Breast epithelium (tissue), 4 donors: ENCODE measurements around the gene LSS. TPM values are rescaled to one million over a fixed set of nuclear protein-coding genes. Genes with fewer than 3 reads are reported as not detected.
"Not testable (repeated sequence)": the region's sequence is repeated elsewhere in the genome, so short reads cannot be mapped to it uniquely, and the experiment has no call there.

Experiments
- DNase-seq, 2 donors: peaks; one replicate each; pipeline ENCODE4 v3.0.0-alpha.2; 2019; ENCODE audit warnings: low spot score in 2 of 2
- H3K27ac ChIP-seq, 2 donors: fragments of 200-600 bp; sonication (generic) in 1 of 2; one replicate each; pipeline ENCODE4 v1.5.1; 2016 to 2019; ENCODE audit warnings: mild to moderate bottlenecking in 1 of 2
- H3K27me3 ChIP-seq, 2 donors: fragments of 200-600 bp; sonication (generic) in 1 of 2; one replicate each; pipeline versions ENCODE4 v1.5.1 to v1.6.0; 2017 to 2019; ENCODE audit warnings: control low read depth in 1 of 2, mild to moderate bottlenecking in 1 of 2
- H3K36me3 ChIP-seq: fragments of 200-600 bp; one replicate; pipeline ENCODE4 v1.5.1; 2019
- H3K4me1 ChIP-seq, 2 donors: fragments of 200-600 bp; sonication (generic); one replicate each; pipeline ENCODE4 v1.5.1; 2016 to 2019; ENCODE audit warnings: control low read depth in 1 of 2
- H3K4me3 ChIP-seq, 3 donors: fragments of 200-600 bp; sonication (generic); 1 replicate in 2 of 3; 2 replicates in 1 of 3; pipeline ENCODE4 v1.5.1; 2016 to 2019; ENCODE audit warnings: mild to moderate bottlenecking in 3 of 3, moderate library complexity in 2 of 3
- H3K9me3 ChIP-seq, 2 donors: fragments of 200-600 bp; sonication (generic) in 1 of 2; one replicate each; pipeline ENCODE4 v1.5.1; 2016 to 2019; ENCODE audit warnings: control low read depth in 1 of 2
- CTCF ChIP-seq, 3 donors: fragments of 450-650 bp; IDR thresholded peaks; one replicate each; pipeline ENCODE4 v1.5.1; 2016 to 2017; ENCODE audit warnings: antibody characterized with exemption in 3 of 3, mild to moderate bottlenecking in 3 of 3, moderate library complexity in 3 of 3
- POLR2A ChIP-seq: fragments of 450-650 bp; IDR thresholded peaks from one replicate; pipeline ENCODE4 v1.6.1; 2016; ENCODE audit warnings: antibody characterized with exemption, mild to moderate bottlenecking, moderate library complexity
- POLR2AphosphoS5 ChIP-seq, 3 donors: sonication (generic); formaldehyde crosslinking; IDR thresholded peaks; one replicate each; pipeline ENCODE4 v1.6.1; 2017; ENCODE audit warnings: antibody characterized with exemption in 3 of 3
- intact Hi-C: fragments of 100-400 bp; cut with DNase I; formaldehyde crosslinking; loops from one replicate; pipeline ENCODE4 v1.15.1; 2023; ENCODE audit warnings: low total_unique reads
- total RNA-seq, 3 donors: library from RNA; depleted of rRNA; stranded (reverse); fragments of >200 nt; gene quantifications; one replicate each; pipeline ENCODE4 v1.1.0, GENCODE V29; 2016

LSS gene
- total RNA-seq, 3 donors from 2014 or later = 41.4 to 144 (median 56.4) TPM

GRCh38 chr21:46171585-46171984 lies 57.0 kb downstream of the LSS start:
- H3K9me3 ChIP-seq = peaks cover 0 to 2% of the 10 kb centered on the region in 2 donors
- H3K4me3 ChIP-seq = no peak overlapping the region
- no peak overlapping the region for H3K27ac ChIP-seq
- intact Hi-C loops = no loop called here
- no peaks in the 10 kb centered on the region for H3K36me3 ChIP-seq
- no peak for DNase-seq
- H3K4me1 ChIP-seq = no peaks in the 10 kb centered on the region
- TF ChIP-seq POLR2A = no peak
- no peak for TF ChIP-seq CTCF (IDR thresholded peaks at IDR 0.05)
- TF ChIP-seq POLR2AphosphoS5 (IDR thresholded peaks at IDR 0.05) = no peak
- H3K27me3 ChIP-seq = no peaks in the 10 kb centered on the region

GRCh38 chr21:46170436-46171193 lies 58.0 kb downstream of the LSS start:
- intact Hi-C loops, H3K9me3 ChIP-seq, H3K4me3 ChIP-seq, H3K36me3 ChIP-seq, DNase-seq, H3K27me3 ChIP-seq, H3K4me1 ChIP-seq, H3K27ac ChIP-seq: not testable (repeated sequence)

- Histone ChIP-seq H3K27ac (no peak overlapping the region), H3K9me3 (no peaks in the 10 kb centered on the region), H3K27me3 (no peaks in the 10 kb centered on the region), H3K36me3 (no peaks in the 10 kb centered on the region), H3K4me1 (no peaks in the 10 kb centered on the region), H3K4me3 (no peak overlapping the region)
- intact Hi-C loops = no loop called here
- TF ChIP-seq CTCF (IDR thresholded peaks at IDR 0.05) = no peak
- TF ChIP-seq POLR2A = no peak
- TF ChIP-seq POLR2AphosphoS5 (IDR thresholded peaks at IDR 0.05) = no peak
- no peak for DNase-seq
These were observed 59.8 kb downstream of the LSS start for GRCh38 chr21:46168659-46169386.

GRCh38 chr21:46168238-46168637 lies 60.3 kb downstream of the LSS start:
- Histone ChIP-seq H3K9me3 (no peaks in the 10 kb centered on the region), H3K27ac (no peak overlapping the region), H3K27me3 (no peaks in the 10 kb centered on the region), H3K4me1 (no peaks in the 10 kb centered on the region), H3K36me3 (no peaks in the 10 kb centered on the region), H3K4me3 (no peak overlapping the region)
- peak in 1 of 2 donors; percentile 12 for DNase-seq
- TF ChIP-seq POLR2A (no peak), POLR2AphosphoS5 (IDR thresholded peaks at IDR 0.05) (no peak), CTCF (IDR thresholded peaks at IDR 0.05) (no peak)
- intact Hi-C loops = no loop called here

GRCh38 chr21:46165098-46165497 lies 63.5 kb downstream of the LSS start:
- Histone ChIP-seq H3K4me3 (no peak overlapping the region), H3K4me1 (no peaks in the 10 kb centered on the region), H3K9me3 (no peaks in the 10 kb centered on the region), H3K27me3 (no peaks in the 10 kb centered on the region), H3K27ac (no peak overlapping the region), H3K36me3 (no peaks in the 10 kb centered on the region)
- TF ChIP-seq CTCF (IDR thresholded peaks at IDR 0.05) (no peak), POLR2AphosphoS5 (IDR thresholded peaks at IDR 0.05) (no peak), POLR2A (no peak)
- intact Hi-C loops = no loop called here
- no peak for DNase-seq
